ENCODE results near the gene PDSS1.
"Not testable (repeated sequence)": the region's sequence is repeated elsewhere in the genome, so short reads cannot be mapped to it uniquely, and the experiment has no call there.

Gene PDSS1

GRCh38 chr10:26675873-26676257 lies 21.6 kb upstream of the PDSS1 start:
- no peak for TF ChIP-seq REST (IDR thresholded peaks at IDR 0.05; ENCODE audit: insufficient replicate concordance, low read depth)
- no peak for TF ChIP-seq CTCF (IDR thresholded peaks at IDR 0.05; ENCODE audit: insufficient read depth, low read length)
- TF ChIP-seq GABPA (IDR thresholded peaks at IDR 0.05; ENCODE audit: low read depth), result no peak
- no peak for TF ChIP-seq SPI1 (IDR thresholded peaks at IDR 0.05; ENCODE audit: borderline replicate concordance, low read depth)
- no peak for TF ChIP-seq POLR2AphosphoS5 (IDR thresholded peaks at IDR 0.05; ENCODE audit: low read depth)
- H3K27me3 ChIP-seq (ENCODE audit: insufficient read depth, poor library complexity, severe bottlenecking), result no peaks in the 10 kb centered on the region
- no peak overlapping the region for H3K27ac ChIP-seq (replicated peaks)
- no peak overlapping the region for H3K4me3 ChIP-seq (replicated peaks; ENCODE audit: insufficient read depth, low read length)
- DNase-seq (ENCODE audit: low read depth in 1 of 2, low spot score in 1 of 2), result no peak

- TF ChIP-seq REST (IDR thresholded peaks at IDR 0.05; ENCODE audit: insufficient replicate concordance, low read depth) (no peak), CTCF (IDR thresholded peaks at IDR 0.05; ENCODE audit: insufficient read depth, low read length) (no peak), SPI1 (IDR thresholded peaks at IDR 0.05; ENCODE audit: borderline replicate concordance, low read depth) (no peak), POLR2AphosphoS5 (IDR thresholded peaks at IDR 0.05; ENCODE audit: low read depth) (no peak), GABPA (IDR thresholded peaks at IDR 0.05; ENCODE audit: low read depth) (no peak)
Measured at GRCh38 chr10:26679588-26679987, 17.9 kb upstream of the PDSS1 start.

GRCh38 chr10:26681076-26681475 lies 16.4 kb upstream of the PDSS1 start:
- no peak overlapping the region for H3K27ac ChIP-seq (replicated peaks)
- no peak overlapping the region for H3K4me3 ChIP-seq (replicated peaks; ENCODE audit: insufficient read depth, low read length)
- H3K27me3 ChIP-seq (ENCODE audit: insufficient read depth, poor library complexity, severe bottlenecking), result no peaks in the 10 kb centered on the region
- TF ChIP-seq SPI1 (IDR thresholded peaks at IDR 0.05; ENCODE audit: borderline replicate concordance, low read depth) (0 out of 2 replicates have a peak, but pooled peaks have one; percentile 14), REST (IDR thresholded peaks at IDR 0.05; ENCODE audit: insufficient replicate concordance, low read depth) (no peak), CTCF (IDR thresholded peaks at IDR 0.05; ENCODE audit: insufficient read depth, low read length) (no peak)
- DNase-seq (ENCODE audit: low read depth in 1 of 2, low spot score in 1 of 2), result no peak

More at GRCh38 chr10:26679588-26679987, 17.9 kb upstream of the PDSS1 start:
- Histone ChIP-seq H3K4me3 (replicated peaks; ENCODE audit: insufficient read depth, low read length) (no peak overlapping the region), H3K27me3 (ENCODE audit: insufficient read depth, poor library complexity, severe bottlenecking) (no peaks in the 10 kb centered on the region), H3K27ac (replicated peaks) (no peak overlapping the region)
- DNase-seq (ENCODE audit: low read depth in 1 of 2, low spot score in 1 of 2), result no peak

GRCh38 chr10:26681971-26682370 lies 15.5 kb upstream of the PDSS1 start:
- not testable (repeated sequence) for DNase-seq (ENCODE audit: low read depth in 1 of 2, low spot score in 1 of 2); H3K27ac ChIP-seq (replicated peaks); H3K4me3 ChIP-seq (replicated peaks; ENCODE audit: insufficient read depth, low read length); H3K27me3 ChIP-seq (ENCODE audit: insufficient read depth, poor library complexity, severe bottlenecking)
